ENCODE results near the gene RAB17.

RAB17 gene

DNA sequence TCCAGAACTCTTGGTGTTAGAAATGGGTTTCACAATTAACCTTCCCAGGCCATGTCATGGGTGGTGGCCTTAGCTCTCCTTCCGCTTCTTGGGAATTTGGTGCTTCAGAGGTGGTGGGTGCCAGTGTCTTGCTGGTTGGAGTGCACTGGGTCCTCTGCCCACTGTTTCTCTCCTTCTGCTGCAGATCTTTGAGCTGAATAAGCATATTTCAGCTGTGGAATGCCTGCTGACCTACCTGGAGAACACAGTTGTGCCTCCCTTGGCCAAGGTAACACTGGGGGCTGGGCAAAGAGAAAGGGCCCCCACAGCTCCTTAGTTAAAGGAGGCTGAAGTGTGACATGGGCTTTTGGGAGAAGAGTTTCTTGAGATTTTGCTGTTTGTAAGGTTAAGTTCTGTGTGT, 56.2 kb downstream of the RAB17 start:
- no peak for DNase-seq

DNA sequence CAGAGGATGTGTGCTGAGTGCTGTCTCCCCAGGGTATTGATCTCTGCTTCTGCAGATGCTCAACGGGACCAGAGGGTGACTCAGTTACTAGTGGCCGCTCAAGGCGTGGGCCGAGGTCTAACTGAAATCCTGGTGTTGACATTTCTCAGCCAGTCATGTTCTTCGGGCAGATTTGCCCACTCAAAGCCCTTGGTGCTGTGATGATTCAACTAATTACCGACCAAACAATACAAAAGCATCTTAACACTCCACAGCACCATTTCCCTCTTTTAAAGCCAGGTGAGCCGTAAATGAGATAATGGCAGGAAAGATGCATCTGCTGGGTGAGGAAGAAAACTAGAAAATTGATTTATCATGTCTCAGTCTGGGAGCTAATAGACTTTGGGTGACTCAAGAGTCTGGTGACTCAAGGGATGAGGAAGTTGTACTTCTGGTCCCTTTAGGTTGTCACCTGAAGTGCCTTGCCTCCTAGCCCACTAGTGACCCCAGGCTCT, 56.8 kb downstream of the RAB17 start:
- no peak for DNase-seq

DNA sequence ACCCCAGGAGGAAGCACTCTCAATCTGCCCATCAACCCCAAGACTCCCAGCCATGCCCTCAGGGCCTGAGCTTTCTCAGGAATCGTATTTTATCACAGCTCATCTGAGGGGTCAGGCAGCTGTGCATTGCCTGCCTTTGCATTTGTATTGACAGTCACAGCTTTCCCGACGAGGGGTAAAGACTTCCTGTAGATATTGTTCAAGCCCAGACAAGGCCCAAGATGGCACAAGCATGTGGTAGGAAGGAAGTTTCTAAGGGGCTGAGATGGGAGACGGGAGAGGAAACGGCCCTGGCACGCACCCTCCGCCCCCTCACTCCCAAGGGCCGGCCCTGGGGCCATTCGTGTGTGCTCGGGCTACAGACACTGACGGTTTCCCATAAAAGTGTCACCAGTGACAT, 58.4 kb downstream of the RAB17 start:
- DNase-seq, result no peak

DNA sequence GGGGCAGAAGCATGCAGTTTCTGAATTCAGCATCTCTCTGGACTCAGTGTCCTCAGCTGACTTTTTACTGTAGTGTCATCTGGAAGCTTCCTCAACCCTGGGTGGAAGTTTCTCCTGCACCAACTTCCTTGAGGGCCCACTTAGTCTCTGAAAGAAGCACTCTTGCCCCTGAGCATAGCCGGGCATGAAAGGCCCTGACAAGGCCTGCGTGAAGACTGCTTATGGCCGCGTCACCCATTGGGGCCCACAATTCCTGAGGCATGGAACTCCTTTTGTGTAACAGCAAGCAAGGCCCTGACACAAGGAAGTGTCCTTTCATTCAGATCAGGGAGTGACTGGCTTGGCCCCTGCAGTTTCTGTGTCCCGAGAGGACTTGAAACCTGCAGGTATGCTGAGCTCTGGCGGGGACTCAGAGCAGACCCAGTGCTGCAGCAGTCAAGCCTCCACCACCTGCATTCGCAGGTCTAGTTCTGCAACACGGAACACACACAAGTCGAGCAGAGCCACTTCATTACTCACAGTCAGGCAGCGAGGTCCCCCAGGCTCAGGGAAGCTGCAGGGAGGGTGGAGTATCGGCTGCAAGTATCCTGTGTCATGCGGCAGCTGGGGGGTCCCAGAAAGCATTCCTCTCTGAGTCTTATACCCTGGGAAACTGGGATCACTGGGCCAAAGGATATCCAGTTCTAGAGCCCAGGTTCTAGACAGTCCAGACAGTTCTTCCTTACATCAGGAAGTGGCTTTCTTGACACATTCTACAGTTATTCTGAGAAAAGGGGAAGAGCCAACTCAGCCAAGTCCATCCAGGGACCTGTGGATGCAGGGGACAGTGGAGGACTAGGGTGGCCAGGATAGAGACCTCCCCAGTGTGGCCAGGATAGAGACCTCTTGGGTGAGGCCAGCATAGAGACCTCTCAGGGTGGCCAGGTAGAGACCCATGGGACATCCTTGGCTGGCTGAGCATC, 59.8 kb downstream of the RAB17 start:
- no peak for DNase-seq

DNA sequence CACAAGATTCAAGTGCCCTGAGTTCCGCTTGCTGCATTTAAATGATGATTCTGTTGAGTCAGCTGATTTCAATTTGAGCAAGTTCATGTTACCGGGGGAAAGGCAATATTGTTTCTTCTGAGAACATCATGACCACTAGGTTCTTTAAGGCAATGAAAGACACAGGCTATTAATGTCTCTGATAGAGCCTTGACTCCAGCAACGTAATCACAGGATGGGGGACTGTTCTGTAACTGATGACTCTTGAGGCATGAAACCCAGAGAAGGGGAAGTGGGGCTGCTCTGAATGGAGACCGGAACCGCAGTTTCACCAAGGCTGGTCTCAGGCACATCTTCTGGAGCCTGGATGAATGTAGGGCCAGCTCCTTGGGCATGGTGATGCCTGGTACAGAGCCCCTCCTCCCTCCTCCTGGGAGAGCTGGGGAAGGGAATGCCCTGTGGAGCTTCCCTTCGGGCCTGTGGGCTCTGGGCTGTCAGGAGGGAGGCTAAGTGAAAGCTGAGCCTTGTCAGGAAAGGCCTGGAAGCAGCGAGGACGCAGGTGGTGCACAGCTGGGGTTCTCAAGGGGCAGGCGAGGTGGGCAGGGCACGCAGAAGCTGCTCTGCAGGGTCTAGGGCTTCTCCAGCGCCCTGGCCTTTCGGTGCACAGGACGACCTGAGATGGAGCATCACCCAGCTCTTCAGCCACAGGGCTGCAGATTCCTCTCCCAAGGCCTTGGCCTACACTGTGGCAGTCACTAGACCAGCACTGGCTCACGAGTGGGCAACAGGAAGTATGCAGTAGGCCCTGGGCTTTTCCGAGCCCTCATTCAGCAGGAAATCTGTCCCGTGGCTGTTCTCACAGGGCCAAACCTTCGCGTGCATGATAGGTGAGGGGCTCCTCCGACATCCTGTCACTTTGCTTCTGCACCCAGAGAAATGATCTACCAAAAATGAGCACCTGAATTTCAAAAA, 60.8 kb downstream of the RAB17 start:
- DNase-seq, result no peak

DNA sequence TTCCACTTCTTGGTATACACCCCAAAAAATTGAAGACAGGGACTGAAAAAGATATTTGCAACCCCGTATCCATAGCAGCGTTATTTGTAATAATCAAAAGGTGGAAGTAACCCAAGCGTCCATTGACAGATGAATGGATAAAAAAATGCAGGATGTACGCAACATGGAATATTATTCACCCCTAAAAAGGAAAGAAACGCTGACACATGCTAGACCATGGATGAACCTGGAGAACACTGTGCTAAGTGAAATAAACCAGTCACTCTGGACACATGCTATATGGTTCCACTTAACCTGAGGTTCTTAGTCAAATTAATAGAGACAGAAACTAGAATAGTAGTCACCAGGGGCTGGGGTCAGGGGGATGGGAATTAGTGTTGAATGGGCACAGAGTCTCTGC, 62.8 kb downstream of the RAB17 start:
- no peak for DNase-seq

DNA sequence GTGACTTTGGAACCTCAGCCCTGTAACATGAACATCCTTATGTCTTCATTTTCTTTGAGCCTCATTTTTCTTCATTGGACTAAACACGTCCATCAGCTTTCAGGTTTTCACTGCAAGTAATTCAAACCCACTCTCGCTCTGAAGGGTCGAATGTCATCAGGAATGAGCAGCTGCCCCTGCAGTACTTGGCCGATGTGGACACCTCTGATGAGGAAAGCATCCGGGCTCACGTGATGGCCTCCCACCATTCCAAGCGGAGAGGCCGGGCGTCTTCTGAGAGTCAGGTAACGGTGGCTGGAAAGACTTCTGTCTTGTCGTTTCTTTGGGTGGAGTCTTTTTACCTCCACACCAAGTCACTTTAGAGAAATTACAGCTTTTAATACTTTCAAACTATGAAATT, 63.3 kb downstream of the RAB17 start:
- no peak for DNase-seq

DNA sequence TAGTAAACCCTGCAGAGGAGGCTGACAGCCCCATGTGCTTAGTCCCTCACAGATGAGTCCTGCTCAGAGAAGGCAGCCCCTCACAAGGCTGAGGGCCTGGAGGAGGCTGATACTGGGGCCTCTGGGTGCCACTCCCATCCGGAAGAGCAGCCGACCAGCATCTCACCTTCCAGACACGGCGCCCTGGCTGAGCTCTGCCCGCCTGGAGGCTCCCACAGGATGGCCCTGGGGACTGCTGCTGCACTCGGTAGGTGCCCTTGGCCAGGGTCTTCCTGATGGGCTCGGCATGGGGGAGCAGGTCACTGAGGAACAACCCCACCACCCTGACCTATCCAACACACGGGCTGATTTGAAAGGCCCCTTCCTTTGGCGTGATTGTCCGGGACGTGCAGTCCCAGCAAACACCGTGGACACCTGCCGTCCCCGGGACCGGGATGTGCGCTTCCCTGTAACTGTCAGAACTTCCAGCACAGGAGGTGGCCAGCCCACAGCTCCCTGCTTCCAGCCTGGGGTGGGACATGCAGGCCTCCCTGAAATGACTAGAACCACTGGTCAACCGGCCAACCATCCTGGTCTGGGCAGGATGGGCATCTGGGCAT, 64.9 kb downstream of the RAB17 start:
- DNase-seq, result no peak

DNA sequence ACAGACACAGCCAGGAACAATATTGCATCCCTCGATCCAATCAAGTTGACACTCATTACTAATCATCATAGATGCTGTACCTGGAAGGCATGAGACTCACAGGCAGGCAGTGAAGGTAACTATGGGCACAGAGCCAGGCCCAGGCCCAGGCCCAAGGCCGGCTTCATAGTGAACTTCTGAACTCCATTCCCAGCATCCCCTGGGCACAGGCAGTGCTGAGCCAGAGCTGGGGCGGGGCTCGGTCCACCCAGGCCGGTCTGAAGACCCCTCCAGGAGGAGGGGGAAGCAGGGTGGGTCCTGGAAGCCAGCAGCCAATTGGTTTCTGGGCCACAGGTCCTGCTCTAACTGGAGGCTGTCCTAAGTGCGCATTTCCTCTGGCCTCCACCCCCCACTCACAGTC, 65.9 kb downstream of the RAB17 start:
- DNase-seq, result no peak
